Measurements from ENCODE around the gene PSMA3.

PSMA3 gene

GRCh38 chr14:58272588-58273372 lies 28.1 kb downstream of the PSMA3 start:
- DNase-seq: no peak

GRCh38 chr14:58274881-58275280 lies 30.2 kb downstream of the PSMA3 start:
- no peak for DNase-seq

GRCh38 chr14:58275527-58276190 lies 31.0 kb downstream of the PSMA3 start:
- DNase-seq: no peak

- DNase-seq: no peak
These were observed 31.6 kb downstream of the PSMA3 start for GRCh38 chr14:58276208-58276607.

- DNase-seq: no peak
These were observed 33.5 kb downstream of the PSMA3 start for GRCh38 chr14:58278177-58278576.

- DNase-seq: no peak
These were observed 36.5 kb downstream of the PSMA3 start for GRCh38 chr14:58280954-58281787.

GRCh38 chr14:58281969-58282368 lies 37.3 kb downstream of the PSMA3 start:
- no peak for DNase-seq

- no peak for DNase-seq
These were observed 38.4 kb downstream of the PSMA3 start for GRCh38 chr14:58282925-58283593.

- DNase-seq: no peak
These were observed 39.1 kb downstream of the PSMA3 start for GRCh38 chr14:58283730-58284129.

GRCh38 chr14:58285132-58285531 lies 40.5 kb downstream of the PSMA3 start:
- no peak for DNase-seq

GRCh38 chr14:58287607-58288042 lies 43.0 kb downstream of the PSMA3 start:
- DNase-seq: no peak

- no peak for DNase-seq
These were observed 43.6 kb downstream of the PSMA3 start for GRCh38 chr14:58288106-58288792.

- DNase-seq: no peak
These were observed 47.0 kb downstream of the PSMA3 start for GRCh38 chr14:58291646-58292045.

GRCh38 chr14:58292187-58292586 lies 47.5 kb downstream of the PSMA3 start:
- DNase-seq: no peak

GRCh38 chr14:58294201-58294600 lies 49.6 kb downstream of the PSMA3 start:
- DNase-seq: no peak

GRCh38 chr14:58296726-58297125 lies 52.1 kb downstream of the PSMA3 start:
- DNase-seq: no peak

- DNase-seq: no peak
These were observed 52.7 kb downstream of the PSMA3 start for GRCh38 chr14:58297412-58297761.

- peak; percentile 97 for DNase-seq
These were observed 53.3 kb downstream of the PSMA3 start for GRCh38 chr14:58297762-58298476.

- DNase-seq: peak; percentile 71
These were observed 54.1 kb downstream of the PSMA3 start, which contains the start of gene ARID4A for GRCh38 chr14:58298477-58299400. ARID4A (plus strand) TSS chr14:58298555; CDS start chr14:58299855, 1,300 bp downstream.
